DLD1 (cell line): ENCODE data around the gene CARNS1.
"Not testable (repeated sequence)": the region's sequence is repeated elsewhere in the genome, so short reads cannot be mapped to it uniquely, and the experiment has no call there.

Experiments
- in situ Hi-C: cut with HindIII; loops from 2 replicates; pipeline ENCODE4 v1.10.0; 2017; ENCODE audit warnings: low sequenced_read_pairs

Gene CARNS1

GRCh38 chr11:67463680-67464410, 48.4 kb downstream of the CARNS1 start:
- in situ Hi-C loops: no loop called here

DNA sequence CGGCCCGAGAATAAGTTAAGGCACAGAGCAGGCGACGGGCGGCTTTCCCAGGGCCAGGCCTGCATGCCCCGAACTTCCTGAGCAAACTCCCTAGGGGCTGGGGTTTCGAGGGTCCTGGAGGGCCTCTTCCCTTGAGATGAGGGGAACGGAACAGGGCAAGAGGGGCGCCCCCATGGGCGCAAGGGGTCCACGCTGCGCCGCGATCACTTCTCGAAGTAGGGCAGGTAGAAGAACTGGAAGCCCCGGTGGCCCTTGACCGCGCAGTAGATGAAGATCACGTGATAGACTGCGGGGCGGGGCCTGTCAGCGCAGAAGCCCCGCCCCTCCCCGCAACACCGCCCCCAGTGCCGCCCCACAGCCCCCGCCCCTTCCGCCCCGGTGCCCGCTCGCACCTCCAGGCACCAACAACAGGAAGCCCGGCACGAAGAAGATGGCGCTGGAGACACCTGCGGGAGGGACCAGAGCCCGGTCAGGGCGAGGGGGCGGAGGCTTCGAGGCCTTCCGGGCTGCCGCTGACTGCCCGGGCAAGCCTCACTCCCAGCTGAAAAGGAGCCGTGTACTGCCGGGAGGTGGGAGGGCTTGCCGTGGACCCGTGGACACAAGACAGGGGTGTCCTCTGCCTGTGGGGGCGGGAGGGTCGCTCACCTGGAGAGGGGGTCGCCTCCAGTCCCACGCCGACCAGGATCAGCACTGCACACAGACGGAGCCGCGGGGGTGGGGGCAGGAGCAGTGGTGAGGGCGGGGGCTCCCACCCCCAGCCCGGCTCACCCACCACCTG, 49.1 kb downstream of the CARNS1 start:
- in situ Hi-C loops: no loop called here

DNA sequence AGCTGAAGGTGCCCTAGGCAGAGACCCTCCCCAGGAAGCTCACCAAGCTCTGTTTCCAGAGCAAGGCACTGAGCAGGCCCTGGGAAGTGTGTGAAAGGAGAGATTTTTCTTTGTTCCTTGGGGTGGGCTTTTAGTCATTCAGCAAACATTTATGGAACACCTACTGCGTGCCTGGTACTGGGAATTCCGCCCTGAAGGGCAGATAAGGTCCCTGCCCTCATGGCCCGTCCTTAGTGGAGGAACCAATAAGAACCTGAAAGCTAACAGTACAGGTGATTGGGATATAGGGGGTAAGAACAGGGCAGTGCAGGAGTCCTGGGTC, 49.7 kb downstream of the CARNS1 start:
- in situ Hi-C loops: no loop called here

DNA sequence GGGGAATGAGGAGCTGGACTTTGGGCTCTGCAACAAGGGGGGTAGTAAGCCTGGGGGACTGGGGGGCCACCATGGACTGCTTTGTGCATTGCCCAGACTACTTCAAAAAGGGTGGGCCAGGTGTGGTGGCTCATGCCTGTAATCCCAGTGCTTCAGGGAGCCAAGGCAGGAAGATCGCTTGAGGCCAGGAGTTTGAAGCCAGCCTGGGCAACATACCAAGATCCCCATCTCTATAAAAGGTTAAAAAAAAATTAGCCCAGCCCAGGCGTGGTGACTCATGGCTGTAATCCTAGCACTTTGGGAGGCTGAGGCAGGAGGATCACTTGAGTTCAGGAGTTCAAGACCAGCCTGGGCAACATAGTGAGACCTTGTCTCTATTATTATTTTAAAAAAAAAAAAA, 50.1 kb downstream of the CARNS1 start:
- in situ Hi-C loops: not testable (repeated sequence)

DNA sequence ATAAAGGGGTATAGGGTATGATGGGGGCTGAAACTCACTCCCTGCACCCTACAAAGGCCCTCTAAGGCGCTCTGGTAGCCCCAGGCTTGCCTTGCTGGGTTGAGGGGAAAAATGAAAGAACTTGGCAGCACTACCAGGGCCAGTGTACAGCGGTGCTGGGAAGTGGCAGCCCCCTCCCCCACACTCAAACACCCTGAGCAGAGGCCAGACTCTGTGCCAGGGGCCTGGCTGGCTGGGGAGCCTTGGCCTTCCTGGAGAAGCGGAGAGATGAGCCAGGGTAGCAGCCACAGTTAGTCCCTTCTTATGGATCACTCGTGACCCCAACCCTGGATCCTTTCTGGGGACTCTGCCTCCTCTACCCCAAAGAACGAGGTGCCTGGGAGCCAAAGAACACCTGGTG, 50.9 kb downstream of the CARNS1 start:
- in situ Hi-C loops: no loop called here

GRCh38 chr11:67466962-67467771, 51.7 kb downstream of the CARNS1 start:
- in situ Hi-C loops: no loop called here

DNA sequence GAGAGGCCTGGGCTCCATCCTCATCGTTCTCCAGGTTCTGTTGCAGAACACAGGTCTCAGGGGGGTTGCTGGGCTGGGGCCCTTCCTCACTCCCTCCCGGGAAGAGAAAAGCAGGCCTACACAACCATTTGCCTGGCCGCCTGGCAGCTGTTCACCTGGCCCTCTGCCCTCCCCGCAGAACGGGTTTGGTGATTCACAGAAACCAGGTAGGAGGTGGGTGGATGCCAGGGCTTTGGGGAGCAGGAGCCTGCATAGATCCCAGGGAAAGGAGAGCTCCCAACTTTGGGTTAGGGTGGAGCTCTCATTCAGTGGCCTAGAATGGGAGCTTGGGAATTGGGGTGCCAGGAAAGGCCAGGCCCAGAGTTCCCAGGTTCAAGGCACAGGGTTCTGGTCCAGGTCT, 52.6 kb downstream of the CARNS1 start:
- in situ Hi-C loops: no loop called here

- in situ Hi-C loops: no loop called here
Measured at GRCh38 chr11:67468456-67468758, 52.9 kb downstream of the CARNS1 start.

- in situ Hi-C loops: no loop called here
Measured at GRCh38 chr11:67468759-67469507, 53.5 kb downstream of the CARNS1 start, which contains the start of gene TMEM134. TMEM134 (minus strand) TSS chr11:67469251; CDS start chr11:67469192, 59 bp downstream.

DNA sequence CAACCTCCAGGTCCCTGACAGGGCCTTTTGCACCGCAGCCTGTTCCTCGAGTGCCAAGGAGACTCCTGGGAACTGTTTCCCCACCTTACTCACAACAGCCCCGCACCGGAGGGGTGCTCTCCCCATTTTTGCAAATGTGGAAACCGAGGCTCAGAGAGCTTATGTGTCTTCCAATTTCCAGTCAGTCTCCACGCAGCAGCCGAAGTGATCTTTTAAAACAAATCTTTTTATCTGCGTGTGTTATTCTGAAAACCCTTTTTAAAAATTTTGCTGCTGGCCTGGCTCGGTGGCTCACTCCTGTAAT, 54.0 kb downstream of the CARNS1 start:
- in situ Hi-C loops: no loop called here

GRCh38 chr11:67470337-67471002, 55.0 kb downstream of the CARNS1 start:
- in situ Hi-C loops: no loop called here

DNA sequence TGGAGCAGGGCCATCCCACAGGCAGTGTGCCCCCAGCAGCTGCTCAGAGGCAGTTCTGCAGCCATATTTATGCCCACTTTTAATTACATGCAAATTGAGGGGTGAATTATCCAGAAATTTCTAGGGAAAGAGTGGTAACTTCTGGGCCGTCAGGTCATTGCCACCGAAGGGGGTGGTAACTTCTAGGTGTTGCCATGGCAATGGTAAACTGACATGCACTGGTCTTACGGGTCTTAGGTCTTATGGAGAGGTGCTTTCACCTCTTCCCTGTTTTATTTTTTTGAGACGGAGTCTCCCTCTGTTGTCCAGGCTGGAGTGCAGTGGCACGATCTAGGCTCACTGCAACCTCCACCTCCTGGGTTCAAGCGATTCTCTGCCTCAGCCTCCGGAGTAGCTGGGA, 57.4 kb downstream of the CARNS1 start:
- in situ Hi-C loops: no loop called here
